HT-29 (cell line): Measurements from ENCODE around the gene UBE2D3. TPM values are rescaled to one million over a fixed set of nuclear protein-coding genes. Genes with fewer than 3 reads are reported as not detected.
"Not testable (repeated sequence)": the region's sequence is repeated elsewhere in the genome, so short reads cannot be mapped to it uniquely, and the experiment has no call there.

ENCODE experiments used
- DNase-seq: peaks from one replicate; pipeline ENCODE4 v3.0.0-alpha.2; 2015; ENCODE audit warnings: low spot score
- total RNA-seq: library from RNA; depleted of rRNA; stranded (reverse); fragments of >200 nt; shearing (Covaris generic); gene quantifications from 2 replicates; pipeline ENCODE4 v1.2.3, GENCODE V29; 2014

UBE2D3 gene
- total RNA-seq, 1 experiment from 2014 or later = 496 TPM

DNA sequence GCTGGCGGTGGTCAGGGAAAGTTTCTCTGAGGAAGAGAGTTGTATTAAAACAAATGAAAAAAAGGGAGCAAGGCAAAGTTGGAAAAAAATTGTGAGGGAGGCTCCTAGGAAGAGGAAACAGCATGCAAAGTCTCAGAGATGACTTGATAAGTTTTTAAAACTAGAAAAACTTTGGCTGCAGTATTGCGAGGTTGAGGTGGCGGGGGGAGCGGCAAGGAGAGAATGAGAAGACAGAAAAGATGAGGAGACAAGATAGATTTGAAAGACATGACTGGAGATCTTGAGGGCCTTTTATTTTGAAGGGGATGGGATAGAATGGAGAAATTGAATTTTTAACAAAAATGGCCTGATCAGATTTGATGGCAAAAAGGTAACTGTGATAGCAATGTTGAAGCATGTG is 4.8 kb upstream of the UBE2D3 start:
- DNase-seq = no peak

DNA sequence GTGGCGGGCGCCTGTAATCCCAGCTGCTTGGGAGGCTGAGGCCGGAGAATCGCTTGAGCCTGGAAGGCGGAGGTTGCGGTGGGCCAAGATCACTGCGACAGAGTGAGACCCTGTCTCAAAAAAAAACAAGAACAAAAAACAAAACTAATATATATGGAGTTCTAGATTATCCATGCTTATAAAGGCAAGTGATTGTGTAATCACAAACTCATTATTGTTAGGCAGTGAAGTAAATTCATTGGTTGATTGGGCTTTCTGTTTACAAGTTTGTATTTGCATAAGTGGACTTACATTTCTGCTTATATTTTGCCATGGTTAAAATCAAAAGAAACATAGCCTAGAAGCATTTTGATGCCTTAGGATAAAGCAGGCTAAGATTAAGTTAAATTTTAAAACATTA is 2.5 kb upstream of the UBE2D3 start:
- DNase-seq = no peak

DNA sequence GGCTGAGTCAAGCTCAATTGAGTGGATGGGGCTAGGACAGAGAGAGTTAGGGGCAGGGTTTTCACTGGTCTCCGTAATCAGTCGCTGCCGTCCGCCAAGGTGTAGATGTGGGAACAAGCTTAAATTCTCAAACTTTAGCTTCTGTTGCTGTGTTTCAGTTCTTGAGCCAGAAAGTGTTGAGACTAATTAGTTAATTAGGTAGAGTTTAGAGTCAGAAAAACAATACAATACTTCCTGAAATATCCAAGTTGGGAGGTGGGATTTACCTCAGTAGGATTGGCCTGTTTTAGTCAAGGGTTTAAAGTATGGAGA is 1.1 kb upstream of the UBE2D3 start:
- DNase-seq = no peak

DNA sequence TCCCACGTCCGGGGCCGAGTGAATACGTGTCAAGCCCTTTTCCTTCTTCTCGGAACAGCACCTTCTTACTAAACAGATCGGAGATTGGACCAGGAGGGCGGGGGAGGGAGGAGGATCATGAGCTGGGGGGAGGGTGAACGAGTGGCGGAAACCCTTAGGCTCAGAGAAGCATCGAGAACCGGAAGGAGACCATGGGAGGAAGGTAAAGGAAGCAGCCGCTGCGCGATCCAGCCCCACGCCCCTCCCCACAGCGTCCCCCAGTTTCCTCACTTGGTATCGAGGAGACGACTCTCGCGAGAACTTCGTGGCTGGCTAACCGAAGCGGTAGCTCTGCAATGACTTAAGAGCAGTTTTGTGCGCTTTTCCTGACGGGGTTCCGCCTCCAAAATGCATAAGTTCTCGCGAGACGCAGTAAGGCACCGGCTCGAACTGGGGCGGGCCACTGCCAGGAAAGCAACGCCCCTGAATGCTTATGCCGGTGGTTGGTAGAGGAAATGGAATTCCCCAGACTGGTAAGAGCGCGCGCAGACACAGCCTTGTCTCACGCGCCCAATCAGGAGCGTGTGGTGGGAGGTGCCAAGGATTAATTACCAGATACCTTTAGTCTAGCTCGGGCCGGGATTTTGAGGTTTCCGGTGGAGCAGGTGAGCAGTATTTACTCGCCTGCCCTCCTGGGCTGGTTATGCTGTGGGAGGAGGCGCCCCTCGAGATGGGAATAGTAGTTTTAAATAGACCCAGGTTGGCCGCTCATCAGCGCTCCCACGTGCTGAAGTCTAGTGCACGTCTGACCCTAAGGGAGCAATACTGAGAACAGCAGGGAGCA is 534 bp upstream of the UBE2D3 start:
- peak; percentile 99 for DNase-seq

DNA sequence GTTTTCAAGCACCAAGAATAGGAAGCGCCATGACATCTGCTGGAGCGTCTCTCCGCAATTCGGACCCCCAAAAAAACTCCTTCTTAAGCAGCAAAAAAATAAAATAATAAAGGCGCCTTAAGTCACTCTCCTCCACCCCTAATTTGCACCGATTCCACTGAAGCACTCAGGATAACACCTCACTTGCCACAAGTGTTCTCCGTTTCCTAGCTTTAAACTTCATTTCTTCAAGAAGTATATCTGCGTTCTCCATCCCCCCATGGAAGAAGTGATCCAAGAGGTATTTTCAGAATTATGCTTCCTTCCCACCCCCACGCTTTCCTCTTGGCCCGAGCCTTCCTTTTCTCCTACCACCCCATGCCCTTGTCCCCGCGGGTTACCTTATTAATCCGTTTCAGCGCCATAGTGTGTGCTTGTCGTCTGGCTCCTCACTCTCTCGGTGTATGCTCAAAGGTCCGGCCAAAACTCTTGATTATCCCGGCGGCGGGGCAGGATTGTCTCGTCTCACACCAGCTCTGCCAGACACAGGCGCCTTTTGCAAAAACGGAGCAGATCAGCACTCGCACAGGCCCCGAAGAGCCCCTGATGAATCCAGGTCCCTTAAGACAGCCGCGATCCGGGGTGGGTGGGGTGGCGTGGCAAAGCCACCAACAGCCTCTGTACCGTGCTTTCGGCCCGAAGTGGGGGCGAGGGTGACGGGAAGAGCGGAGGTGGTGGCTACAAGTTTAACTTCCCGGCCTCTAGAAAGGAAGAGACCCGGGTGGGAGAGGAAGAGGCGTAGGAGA is 1.1 kb downstream of the UBE2D3 start:
- DNase-seq = no peak

DNA sequence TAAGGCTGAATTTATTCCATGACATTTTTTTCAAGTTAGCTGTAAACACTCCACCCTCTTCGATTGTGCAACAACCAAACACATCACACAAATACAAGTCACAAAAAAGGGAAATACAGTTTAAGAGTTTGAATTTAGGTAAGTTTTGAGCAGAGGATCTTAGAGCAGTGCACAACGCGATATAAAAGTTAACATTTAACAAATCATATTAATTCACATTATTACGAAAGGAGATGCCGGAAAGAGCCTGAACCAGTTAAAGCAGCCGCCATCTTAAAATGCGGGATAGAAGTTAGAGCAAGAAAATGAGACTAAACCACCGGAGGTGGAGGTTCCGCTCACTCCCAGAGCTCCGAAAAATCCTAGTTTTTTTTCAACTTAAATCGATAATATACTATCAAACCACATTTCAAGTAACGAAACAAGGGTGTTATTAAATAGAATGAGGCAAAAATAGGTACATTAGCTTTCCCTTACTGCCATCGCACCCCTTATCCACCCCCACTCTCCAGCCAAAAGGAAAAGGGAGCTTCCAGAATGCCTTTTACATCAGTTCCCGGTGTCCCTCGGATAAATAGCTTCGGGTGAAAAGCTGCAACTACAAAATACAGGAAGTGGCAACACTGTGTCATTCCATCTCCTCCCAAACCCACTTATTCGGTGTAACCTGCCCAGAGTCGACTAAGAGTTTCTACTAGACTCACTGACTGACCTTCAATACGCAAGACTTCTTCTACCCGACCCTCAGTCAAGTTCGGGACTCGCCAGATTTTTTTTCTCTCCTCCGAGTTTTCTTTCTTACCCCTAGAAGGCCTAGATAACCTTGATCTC is 1.9 kb downstream of the UBE2D3 start:
- DNase-seq = peak; percentile 76

DNA sequence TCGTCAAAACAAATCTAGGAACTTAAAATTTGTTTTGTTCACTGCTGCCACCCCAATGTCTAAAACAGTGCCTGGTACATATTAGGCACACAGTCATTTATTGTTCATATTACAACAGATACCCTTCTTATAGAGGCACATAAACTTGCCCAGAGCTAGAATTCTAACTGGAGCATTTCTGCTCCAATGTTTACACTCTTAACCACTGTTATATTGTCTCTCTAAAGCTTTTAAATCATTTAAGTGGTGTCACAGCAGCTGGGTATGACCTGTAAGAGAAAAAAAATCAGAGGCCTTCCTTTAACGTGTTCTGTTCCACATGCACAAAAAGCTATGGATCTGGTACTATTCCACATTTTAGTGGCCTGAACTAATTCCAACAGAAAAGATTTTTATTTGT is 3.0 kb downstream of the UBE2D3 start:
- no peak for DNase-seq

DNA sequence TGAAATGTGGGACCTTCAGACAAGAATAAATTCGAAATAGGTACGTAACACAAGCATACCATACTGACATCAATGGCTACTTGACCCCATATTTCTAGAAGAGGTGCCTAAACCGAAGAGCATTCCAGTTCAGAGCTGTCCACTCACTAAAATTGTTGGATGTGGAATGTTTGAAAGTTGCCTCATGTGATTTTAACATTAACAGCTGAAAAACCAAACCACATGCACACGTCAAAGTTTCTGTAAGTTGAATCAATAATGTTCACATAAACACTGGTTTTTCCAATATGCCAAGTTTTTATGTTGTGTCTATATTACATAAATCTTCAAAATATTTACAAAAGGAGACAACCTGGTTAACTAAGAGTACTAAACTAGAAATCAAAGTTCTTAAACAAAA is 3.5 kb downstream of the UBE2D3 start:
- DNase-seq = no peak

DNA sequence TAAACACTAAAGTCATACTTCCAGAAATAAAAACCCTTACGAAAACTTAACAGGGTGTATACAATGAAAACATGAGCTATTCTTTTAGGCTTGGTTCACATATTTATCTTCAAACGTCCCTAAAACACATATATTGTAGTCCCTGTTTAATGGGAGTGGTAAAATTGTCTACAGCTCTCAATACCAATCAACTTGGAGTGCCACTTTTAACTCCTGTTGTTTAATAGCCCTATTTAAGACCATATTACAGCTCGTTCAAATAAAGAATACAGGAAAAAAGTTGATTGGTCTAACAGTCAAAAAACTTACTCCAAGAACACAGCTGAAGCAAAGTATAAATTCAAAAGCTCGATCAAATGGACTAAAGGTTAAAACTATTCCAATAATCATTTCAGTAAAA is 3.9 kb downstream of the UBE2D3 start:
- DNase-seq = no peak

DNA sequence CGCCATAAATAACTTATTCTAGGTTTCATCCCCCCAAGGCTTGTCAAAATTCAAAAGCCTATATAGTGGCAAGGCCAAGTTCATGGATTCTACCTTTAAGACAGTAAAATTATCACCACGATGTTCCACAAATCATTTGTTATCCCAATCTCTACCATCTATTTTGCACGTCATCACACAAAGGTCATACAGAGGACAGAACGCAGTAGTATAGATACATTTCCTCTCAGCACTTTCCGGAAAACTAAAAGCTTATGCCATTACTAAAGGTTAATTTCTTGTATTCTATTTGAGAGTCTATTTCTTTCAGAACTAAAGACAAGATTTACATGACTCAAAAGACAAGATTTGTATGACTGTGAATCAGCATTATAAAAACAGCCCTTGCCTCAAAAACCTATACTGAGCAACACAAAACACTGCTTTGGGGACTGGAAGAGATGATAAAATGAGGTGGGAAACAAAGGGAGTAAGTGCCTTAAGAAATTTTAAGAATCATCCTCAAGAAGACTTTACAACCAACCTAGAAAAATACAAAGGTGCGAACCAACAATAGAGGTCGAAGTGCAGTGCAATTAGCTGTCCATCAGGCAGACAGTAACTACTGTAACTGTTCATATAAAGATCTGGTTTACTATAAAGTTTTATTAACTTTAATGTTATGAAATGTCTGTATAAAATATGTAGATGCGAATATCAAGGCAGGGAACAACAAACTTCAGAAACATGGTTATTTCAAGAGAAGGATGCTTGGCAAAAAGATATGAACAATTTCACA is 7.6 kb downstream of the UBE2D3 start:
- no peak for DNase-seq

DNA sequence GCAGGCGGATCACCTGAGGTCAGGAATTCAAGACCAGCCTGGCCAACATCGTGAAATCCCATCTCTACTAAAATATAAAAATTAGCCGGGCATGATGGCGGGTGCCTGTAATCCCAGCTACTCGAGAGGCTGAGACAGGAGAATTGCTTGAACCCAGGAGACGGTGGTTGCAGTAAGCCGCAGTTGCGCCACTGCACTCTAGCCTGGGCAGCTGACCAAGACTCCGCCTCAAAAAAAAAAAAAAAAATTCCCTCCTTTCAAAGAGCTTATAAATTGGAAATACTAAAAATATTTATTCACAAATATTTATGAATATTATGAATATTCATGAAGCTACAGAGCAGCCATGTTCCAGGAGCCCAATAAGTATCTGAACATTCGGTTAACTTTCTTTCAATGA is 8.3 kb downstream of the UBE2D3 start:
- DNase-seq = not testable (repeated sequence)

DNA sequence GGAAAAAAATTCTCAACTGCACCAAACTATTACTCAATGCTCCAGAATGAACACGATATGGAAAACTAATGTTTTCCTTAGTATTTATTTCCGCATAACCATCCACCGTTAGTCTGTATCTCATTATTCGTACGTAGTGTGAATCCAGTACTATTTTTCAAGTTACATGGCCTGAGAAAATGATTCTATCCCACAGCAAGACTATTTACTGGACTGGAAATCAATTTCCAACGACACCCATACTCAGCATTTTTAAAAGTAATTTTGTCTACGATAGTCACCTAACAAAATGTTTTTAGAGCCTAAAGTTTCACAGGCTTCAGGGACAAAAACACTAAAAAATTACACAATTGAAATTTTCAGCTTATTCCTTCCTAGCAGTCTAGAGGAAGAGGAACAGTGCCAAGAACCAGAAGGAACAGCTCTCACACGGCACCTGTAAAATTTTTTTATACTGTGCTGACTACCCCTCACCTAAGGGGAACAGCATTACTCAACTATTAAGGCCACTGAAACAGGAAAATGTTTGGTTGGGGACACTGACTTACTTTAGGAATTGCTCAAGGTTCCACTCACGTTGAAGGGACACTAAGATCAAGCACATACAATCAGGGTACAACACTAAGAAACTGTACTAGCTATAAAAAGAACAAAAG is 9.6 kb downstream of the UBE2D3 start:
- no peak for DNase-seq

DNA sequence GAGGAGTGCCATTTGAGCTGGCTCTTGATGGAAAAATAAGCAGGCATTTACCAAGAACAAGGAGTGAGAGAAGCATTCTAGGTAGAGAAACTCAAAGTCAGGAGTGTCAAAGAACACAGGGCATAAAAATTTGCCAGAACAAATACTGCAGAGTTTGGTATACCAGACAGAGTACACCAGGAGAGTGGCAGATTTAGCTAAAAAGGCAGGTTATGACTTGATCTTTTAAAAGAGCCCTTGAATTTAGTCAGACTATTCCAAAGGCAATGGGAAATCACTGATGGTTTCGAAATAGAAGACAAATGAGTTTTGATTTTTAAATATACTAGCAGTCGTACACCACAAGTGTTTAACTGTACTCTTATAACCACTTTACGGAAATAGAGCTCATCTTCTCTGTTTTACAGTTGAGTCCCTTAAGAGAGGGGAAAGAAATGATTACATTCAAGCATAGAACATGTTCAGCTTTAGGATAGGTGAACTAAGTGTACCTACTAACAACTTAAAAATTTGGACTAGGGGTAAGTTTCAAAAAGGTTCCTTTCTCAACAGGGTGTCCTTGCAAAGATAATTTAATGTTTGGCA is 10.2 kb downstream of the UBE2D3 start:
- DNase-seq = no peak

DNA sequence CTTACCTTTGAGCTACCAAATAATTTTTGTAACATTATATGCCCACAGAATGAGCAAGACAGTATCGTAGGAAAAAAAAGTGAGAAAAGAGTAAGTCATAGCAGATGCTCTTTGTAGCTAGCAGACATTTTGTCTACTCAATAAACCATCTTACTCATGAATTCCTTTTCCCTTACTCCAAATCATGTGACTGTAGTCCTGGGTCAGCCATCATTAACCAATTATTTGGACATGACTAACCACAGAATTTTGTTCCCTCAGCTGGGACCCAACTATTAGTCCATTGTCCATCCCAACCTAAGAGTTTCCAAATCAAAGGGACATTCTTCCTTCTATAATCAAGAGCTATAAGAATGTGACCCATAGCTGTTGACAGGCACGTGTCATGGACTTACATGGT is 11.4 kb downstream of the UBE2D3 start:
- DNase-seq = no peak

DNA sequence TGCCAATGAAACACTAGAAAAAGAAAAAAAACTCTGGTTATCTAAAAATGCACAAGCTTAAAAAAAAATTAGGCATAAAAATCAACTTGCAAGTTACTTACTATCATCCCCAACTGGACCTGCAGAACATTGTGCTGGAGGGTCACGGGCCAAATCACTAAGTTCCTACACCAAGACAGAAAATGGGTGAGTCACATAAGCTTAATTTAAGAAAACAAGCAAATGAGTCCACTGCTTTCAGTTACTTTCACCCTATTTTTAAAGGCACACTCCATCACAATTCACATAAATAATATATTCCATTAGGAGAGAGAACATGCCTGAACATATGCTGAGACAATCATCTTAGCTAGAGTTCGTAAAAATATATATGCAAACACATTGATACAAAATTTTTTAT is 17.7 kb downstream of the UBE2D3 start:
- DNase-seq = no peak

DNA sequence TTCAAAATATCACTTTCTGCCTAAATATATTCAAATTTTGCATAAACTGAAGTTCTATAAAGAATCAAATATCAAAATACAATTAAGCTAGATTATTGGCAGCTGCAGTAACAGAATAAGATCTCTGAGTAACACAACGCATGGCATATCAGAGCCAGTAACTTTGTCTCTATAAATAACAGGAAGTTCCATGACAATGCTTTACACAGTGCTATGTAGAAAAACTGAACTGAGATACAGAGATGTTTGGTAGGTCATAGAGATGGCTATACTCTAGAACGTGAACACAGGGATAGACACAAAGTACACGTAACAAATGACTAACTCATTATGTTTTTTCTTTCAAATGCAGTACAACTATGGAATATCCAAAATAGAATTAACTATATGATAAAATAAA is 18.2 kb downstream of the UBE2D3 start:
- no peak for DNase-seq

DNA sequence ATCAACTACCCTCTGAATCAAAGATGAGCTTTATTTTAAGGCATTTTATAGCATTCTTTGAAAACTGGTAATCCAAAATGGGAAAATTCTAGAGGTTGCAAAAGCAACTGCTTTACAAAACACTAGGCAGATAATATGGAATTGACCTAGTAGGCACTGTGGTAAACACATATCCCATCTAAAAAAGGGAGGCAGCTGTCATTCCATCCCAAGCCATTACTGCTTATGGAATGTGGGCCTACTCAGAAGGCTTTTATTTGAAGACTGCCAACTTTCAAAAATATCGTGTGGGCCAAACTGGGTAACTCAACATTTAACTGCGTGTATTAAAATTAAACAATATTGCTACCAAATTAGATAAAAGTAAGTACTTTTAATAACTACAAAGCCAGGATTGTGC is 19.3 kb downstream of the UBE2D3 start:
- DNase-seq = no peak

DNA sequence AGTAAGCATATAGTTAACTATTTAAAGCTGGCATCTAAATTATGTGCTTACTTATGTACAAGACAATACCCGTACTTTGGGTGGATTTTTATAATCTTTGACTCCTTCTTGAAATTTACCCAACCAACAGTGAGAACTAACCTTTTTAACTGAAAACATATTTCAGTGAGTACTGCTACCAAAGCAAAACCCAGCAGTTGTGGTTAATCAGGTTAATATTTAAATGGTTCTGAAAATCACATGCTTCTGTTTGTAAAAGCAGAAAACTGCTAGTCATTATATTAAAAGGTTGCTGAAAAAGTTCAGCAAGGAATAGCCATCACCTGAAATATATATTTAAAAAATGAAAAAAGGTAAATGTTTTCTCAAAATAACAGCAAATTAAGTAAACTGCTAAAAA is 20.0 kb downstream of the UBE2D3 start:
- no peak for DNase-seq

DNA sequence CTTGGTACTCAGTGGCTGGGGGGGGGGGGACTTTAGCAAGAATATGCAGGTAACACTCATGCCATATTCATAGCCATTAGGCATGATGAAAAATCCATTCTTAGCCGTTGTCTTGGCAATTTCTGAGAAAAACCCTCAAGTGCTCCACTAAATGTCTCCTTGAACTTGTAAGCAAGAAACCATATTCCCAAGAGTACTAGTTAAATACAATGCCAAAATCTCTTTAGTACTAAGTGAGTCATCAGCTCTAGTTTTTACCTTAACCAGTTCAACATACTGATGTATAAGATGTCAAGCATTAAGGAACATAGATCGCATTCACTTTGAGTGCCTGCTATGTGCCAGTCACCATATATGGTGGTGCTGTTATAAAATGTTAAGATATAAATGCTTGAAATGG is 27.5 kb downstream of the UBE2D3 start:
- DNase-seq = no peak

DNA sequence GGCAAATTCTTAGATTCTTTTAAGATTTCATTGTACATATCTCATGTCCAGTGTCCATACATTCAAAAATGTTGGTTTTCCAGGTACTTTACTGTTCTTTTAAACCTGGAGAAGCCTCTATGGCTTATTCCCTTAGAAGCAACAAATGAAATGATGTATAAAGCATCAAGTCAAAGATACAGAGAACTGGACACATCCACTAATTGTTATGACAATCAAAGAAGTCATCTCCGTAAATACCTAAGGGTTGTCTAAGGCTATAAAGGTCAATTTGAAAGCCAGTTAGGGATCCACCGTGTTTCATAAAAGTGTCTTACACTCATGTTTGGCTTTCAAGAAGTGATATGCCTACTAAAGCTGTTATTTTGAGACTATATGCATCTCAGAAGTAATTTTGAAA is 32.4 kb downstream of the UBE2D3 start:
- DNase-seq = no peak
